Measurements from ENCODE around the gene SYCE1.

- TF ChIP-seq CTCF (IDR thresholded peaks at IDR 0.05; ENCODE audit: poor library complexity, severe bottlenecking) = no peak
- no peak for TF ChIP-seq MXI1 (conservative IDR thresholded peaks at IDR 0.05; ENCODE audit: poor library complexity, severe bottlenecking)
- TF ChIP-seq POLR2AphosphoS5 (IDR thresholded peaks at IDR 0.05) = no peak
- no peak for TF ChIP-seq EZH2 (IDR thresholded peaks at IDR 0.05; ENCODE audit: borderline replicate concordance, insufficient read depth, low read length, poor library complexity, severe bottlenecking)
- no peak for TF ChIP-seq RAD21 (conservative IDR thresholded peaks at IDR 0.05)
- TF ChIP-seq SMC3 (conservative IDR thresholded peaks at IDR 0.05; ENCODE audit: poor library complexity) = no peak
- no peak for TF ChIP-seq EP300 (conservative IDR thresholded peaks at IDR 0.05; ENCODE audit: poor library complexity, severe bottlenecking)
Observed at GRCh38 chr10:133557381-133557780, 8.0 kb downstream of the SYCE1 start.

Data from neural cell (in vitro differentiated cells).